Measurements from ENCODE around the gene PCGF2.
A peak's percentile ranks its signal among the peaks of the same experiment; 100 is the strongest.

Gene PCGF2

DNA sequence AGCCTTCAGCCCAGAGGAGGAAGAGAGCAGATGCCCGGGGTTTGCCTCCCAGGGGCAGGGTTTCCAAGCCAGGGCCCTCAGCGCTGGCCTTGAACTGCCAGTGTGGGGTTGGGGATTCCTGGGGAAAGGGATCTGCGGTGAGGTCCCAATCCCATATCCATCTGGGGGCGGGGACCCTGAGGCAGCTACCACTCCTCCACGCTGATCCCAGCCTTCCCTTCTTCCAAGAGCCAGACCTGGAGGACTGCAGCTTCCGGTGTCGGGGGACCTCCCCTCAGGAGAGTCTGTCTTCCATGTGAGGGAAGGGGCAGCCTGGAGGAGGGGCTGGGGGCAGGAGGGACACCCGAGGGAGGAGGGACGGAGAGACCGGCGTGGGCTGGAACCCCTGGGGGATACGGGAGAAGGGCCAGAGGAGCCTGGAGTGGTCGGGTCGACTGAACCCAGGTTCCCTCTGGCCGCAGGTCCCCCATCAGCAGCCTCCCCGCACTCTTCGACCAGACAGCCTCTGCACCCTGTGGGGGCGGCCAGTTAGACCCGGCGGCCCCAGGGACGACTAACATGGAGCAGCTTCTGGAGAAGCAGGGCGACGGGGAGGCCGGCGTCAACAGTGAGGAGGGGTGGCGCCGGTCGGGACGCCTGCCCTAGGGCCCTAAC, 28.7 kb downstream of the PCGF2 start:
- DNase-seq (ENCODE audit: low spot score), result no peak

DNA sequence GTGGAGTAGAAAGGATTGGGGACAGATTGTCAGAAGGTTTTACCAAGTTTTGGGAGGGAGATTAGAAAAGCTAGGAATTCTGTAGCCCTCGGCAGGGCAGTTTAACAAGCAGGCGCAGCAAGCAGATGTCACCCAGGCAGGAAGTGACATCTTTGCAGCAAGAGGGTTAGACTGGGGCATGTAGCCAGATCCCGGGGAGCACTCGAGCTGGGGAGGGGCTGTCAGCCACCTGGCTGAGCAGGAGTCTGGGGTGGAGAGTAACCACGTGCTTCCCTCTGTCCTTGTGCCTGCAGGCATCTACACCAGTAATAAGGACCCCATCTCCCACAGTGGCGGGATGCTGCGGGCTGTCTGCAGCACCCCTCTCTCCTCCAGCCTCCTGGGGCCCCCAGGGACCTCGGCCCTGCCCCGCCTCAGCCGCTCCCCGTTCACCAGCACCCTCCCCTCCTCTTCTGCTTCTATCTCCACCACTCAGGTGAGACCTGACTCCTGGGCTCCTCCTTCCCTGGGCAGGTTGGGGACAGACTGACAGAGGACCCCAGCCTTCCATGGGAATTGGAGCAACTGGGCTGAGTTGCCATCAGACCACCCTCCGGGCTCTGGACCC, 30.9 kb downstream of the PCGF2 start:
- no peak for DNase-seq (ENCODE audit: low spot score)

DNA sequence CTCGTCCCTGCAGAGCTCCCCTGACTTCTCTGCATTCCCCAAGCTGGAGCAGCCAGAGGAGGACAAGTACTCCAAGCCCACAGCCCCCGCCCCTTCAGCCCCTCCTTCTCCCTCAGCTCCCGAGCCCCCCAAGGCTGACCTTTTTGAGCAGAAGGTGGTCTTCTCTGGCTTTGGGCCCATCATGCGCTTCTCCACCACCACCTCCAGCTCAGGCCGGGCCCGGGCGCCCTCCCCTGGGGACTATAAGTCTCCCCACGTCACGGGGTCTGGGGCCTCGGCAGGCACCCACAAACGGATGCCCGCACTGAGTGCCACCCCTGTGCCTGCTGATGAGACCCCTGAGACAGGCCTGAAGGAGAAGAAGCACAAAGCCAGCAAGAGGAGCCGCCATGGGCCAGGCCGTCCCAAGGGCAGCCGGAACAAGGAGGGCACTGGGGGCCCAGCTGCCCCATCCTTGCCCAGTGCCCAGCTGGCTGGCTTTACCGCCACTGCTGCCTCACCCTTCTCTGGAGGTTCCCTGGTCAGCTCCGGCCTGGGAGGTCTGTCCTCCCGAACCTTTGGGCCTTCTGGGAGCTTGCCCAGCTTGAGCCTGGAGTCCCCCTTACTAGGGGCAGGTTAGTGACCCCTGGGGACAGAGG, 31.6 kb downstream of the PCGF2 start:
- DNase-seq (ENCODE audit: low spot score), result no peak

DNA sequence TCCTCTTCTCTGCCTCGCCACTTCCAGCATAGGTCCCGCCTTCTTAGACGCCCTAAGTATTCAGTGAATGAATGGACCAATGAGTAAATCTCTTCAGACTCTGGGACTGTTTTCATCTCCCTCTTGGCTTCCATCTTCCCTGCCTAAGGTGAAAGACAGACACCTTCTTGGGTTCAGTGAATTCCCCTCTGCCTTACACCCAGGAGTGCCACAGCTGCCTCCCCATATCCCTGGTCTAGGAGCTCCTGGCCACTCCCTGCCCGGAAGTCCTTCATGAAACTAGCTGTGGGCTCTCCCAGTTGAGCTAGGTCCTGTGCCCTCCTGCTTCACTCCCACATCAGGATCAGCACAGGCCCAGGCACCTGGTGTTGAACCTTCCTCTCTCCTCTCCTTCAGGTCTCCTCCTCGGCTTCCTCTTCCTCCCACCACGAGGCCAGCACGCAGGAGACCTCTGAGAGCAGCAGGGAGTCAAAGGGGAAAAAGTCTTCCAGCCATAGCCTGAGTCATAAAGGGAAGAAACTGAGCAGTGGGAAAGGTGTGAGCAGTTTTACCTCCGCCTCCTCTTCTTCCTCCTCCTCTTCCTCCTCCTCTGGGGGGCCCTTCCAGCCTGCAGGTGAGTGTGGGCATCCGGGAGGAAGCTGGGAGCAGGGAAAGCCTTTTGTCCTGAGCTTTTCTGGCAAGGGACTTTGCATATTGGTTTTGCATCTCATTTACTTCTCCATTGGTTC, 32.8 kb downstream of the PCGF2 start:
- no peak for DNase-seq (ENCODE audit: low spot score)

DNA sequence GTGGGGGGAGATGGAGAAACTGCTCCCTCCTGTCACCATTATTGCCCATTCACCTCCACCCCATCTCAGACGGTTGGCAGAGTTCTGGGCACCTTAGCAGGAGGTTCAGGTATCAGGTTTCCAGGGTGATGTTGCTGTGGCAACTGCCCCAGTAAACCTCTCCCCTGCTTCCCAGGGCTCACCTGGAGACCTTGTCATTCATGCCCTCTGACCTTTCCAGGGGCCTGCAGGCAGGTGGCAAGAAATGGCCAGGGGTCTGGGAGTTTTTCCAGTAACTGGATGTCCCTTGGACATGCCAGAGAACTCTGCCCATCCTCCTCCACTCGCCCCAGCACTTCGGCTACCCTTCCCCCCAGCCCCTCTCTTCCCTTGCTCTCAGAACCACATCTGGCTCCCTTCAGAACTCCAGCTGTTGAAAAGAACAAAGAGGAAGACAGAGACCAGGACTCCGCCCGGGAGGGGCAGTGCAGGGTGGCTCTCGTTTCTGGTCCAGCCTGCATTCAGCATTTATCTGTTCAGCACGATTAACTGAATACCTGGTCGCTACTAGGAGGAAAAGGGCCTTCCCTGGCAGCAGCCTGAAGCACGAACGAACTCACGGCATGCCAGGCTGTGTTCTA, 34.6 kb downstream of the PCGF2 start:
- no peak for DNase-seq (ENCODE audit: low spot score)

DNA sequence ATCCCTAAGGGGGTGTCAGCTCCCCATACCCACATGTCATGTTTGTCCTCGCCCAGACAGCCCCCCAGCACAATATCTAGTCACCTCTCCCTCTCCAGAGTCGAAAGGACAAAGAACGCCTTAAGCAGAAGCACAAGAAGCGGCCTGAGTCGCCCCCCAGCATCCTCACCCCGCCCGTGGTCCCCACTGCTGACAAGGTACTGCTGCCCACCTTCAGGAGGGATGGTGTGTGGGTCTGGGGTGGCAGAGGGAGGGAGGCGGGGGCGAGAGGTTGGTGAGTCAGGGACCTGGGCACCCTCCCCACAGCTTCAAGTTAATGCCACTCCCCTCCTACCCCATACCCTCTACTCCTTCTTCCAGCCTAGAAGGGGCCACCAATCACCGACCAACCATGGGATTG, 35.5 kb downstream of the PCGF2 start:
- no peak for DNase-seq (ENCODE audit: low spot score)

DNA sequence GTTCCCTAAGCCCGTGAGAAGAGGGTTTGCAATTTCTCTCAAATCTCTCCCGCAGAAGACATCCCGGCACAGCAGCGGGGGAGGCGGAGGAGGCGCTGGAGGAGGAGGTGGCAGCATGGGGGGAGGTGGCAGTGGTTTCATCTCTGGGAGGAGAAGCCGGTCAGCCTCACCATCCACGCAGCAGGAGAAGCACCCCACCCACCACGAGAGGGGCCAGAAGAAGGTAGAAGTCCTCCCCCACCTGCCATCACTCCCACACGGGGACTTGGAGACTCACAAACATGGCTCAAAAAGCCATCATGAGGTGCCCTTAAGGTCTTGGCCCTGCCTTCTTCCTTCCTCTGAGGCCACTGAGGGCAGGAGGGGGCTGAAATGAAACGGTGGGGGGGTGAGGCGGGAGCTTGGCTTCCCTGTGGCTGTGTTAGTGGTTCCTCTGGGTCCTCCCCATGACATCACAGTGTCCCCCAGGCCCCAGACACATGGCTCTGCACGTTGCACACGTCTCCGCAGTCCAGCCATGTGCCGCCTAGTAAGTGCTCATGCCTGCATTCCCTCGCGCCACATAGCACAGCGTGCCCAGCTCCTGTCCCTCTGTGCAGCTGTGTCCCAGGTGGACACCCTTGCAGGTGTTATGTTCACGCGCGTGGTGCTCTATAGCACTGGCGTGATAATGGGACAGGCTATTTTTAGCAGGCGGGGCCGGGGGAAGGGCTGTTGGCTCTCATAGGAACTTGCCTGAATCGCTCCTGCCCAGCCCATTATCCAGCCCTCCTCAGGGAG, 36.2 kb downstream of the PCGF2 start:
- no peak for DNase-seq (ENCODE audit: low spot score)

DNA sequence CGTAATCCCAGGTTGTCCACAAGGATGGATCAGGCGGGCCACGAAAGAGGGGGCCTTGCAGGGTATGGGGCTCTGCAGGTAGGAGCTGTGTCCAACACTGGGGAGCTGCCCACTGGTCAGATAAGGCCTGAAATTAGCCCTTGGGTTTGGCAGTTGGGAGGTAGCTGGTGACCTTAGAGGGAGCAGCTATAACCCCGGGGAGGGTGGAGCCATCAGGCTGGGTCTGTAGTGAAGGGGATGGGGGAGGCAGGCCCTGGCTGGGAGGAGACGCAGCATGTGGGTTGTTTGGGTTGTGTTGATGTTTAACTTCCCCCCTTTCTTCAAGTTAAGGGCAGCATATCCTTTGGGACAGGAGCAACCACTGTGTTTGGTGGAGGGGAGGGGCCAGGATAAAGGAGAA, 37.2 kb downstream of the PCGF2 start:
- no peak for DNase-seq (ENCODE audit: low spot score)

DNA sequence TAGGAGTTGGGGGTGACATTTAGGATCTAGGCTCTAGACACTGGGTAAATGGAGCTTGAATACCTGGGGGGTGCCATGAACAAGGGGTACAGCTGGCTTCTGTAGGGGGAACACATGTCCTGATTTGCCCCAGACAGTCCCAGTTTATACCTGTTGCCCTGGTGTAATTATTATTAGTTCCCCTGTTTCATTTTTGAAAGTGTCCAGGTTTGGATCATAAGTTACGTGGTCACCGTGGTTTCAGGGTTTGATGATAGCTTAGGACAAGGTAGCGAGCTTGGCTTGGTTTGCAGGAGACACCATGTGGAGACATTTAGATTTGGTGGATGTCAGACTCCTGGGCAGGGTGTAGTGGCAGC, 37.6 kb downstream of the PCGF2 start:
- DNase-seq (ENCODE audit: low spot score), result no peak

DNA sequence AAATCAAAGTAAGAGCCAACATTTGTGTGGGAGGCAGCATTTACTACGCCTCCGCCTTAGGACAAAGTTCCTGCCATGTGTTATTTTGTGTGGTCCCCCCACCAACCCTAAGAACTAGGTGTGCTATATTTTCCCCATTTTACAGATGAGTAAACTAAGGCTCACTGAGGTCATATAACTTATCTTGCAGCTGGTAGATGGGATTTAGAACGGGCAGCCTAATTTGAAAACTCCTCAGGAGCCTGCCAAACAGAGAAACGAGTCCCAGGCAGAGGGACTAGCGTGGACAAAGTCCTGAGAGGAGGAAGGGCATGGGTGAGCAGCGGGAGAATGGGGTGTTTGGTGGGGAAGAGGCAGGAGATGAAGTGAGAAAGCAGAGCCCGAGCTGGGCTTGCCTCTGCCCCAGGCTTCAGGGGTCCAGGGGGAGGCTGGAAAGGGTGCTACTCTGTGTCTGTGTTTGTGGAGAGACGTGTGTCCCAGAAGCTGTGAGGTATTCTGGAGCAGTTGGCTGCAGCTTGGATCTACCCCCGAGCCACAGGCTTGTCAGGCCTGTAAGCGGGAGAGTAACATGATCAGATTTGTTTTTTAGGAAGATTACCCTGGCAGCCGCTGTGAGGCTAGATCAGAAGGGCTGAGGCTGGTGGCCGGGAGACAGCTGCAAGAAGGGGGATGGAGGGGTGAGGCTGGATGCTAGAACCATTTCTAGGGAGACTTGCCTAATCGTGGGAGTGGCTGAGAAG, 38.1 kb downstream of the PCGF2 start:
- DNase-seq (ENCODE audit: low spot score), result no peak

DNA sequence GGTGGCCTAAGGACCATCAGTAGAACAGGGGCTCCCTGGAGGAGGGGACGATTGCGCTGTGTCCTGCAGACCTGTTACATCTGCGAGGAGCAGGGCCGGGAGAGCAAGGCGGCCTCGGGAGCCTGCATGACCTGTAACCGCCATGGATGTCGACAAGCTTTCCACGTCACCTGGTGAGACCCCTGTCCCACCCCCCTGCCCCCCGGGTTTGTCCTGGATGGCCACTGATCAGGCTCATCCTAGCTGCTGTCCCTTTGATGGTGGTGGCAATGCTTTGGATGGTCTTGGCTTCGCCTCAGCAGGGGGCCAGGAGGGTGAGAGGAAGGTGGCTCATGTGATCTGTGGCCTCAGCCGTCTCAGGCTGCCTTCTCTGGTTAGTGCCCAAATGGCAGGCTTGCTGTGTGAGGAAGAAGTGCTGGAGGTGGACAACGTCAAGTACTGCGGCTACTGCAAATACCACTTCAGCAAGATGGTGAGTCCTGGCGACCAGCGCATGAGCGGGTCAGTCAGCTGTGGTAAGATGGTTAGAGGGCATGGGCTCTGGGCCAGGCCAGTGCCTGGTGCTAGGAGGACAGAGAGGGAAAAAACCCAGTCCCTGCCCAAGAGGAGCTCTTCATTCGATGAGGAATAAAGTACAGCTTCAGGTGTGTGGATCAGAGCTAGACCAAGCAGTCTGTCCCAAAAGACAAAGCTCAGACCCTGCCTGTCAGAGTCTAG, 38.9 kb downstream of the PCGF2 start:
- DNase-seq (ENCODE audit: low spot score), result no peak

DNA sequence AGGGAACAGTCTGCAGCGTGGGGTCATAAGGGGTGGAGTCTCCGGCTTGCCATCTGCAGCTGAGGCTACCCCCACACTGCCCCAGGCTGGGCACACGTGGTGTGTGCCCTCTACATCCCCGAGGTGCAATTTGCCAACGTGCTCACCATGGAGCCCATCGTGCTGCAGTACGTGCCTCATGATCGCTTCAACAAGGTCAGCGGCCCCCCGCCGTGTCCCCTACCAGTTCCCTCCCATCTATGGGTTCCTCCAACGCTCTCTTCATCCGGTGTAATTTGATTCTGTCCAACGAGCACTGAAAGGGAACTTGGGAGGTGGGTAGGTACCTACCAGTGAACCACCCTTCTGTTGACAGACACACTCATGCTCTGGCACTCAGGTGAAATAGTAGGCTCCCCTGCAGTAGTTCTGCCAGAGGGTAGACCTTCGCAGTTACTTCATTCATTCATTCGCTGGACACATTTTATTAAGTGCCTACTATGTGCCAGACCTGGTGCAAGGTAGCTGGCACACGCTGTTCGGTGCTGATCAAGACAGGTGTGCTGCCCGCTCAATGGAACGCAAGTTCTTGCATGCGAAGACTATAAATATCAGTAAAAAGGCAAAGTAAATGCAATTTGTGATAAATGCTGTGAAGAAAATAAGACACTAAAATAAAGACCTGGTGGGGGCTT, 40.3 kb downstream of the PCGF2 start:
- no peak for DNase-seq (ENCODE audit: low spot score)

DNA sequence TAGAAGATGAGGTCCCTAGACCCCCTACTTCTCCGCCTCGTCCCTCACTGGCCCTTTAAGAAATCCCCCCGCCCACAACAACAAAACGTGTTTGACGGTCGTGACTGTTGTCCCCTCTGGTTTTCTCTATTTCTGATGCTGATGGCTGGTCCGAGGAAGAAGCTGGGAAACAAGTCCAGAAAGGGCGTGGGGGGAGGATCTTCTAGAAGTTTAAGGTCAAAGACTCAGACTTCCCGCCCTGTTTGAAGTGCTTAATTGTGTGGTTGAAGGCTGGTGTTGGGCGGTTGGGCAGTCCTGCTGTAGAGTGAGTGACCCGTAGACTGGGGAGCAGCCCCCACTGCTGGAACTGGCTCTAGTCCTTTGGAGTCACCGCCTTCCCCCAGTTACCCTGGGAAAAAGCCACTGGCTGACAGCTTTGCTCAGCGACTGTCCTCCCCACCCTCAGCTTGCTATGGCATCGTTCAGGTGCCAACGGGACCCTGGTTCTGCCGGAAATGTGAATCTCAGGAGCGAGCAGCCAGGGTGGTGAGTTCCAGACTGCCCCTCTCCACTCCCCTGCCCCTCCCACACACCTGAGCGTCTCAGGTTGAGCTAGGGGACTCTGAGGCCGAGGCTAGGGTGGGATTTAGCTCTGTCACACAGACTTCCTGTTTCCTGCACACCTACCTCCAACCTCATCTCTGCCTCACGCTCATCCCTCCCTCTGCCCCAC, 41.5 kb downstream of the PCGF2 start:
- DNase-seq (ENCODE audit: low spot score), result no peak

DNA sequence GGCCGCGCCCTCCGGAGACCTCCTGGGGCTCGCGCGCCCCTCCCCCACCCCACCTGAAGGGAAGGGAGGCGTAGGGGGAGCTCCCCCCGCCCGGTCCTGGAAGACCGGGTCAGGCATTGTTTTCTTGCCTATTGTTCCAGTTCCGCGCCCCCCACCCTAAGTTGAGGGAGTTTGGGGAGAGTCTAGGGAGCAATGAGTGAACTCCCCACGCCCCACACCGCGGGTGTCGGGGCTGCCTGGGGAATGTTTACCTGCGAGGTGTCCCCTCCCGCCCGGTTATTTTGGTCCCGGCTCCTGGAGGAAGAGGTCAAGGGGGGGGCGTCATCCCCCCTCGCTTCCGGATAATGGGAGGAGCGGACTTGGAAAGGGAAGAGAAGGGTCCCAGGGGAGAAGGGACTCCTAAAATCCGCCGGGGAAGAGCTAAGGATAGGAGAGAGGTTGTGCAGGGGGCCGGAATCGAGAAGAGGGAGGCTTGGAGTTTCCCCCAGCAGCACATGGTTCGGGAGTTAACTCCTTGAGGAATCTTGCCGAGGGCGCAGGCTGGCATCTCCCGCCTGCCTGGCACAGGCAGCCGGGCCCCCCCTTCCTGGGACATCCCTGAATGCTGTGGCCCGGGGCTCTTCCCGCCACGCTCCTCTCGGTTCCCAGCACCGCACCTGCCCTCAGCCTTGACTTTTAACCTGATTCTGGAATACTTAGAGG, 42.2 kb downstream of the PCGF2 start:
- DNase-seq (ENCODE audit: low spot score), result no peak

DNA sequence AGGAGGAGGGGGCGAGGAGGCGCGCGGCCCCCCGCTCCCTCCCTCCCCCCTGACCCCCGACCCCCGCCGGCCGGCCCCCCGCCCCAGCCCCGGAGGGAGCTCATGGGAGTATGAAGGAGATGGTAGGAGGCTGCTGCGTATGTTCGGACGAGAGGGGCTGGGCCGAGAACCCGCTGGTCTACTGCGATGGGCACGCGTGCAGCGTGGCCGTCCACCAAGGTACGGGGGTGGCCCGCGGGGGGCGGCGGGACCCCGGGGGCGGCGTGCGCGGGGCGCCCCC, 42.7 kb downstream of the PCGF2 start:
- DNase-seq (ENCODE audit: low spot score), result no peak

DNA sequence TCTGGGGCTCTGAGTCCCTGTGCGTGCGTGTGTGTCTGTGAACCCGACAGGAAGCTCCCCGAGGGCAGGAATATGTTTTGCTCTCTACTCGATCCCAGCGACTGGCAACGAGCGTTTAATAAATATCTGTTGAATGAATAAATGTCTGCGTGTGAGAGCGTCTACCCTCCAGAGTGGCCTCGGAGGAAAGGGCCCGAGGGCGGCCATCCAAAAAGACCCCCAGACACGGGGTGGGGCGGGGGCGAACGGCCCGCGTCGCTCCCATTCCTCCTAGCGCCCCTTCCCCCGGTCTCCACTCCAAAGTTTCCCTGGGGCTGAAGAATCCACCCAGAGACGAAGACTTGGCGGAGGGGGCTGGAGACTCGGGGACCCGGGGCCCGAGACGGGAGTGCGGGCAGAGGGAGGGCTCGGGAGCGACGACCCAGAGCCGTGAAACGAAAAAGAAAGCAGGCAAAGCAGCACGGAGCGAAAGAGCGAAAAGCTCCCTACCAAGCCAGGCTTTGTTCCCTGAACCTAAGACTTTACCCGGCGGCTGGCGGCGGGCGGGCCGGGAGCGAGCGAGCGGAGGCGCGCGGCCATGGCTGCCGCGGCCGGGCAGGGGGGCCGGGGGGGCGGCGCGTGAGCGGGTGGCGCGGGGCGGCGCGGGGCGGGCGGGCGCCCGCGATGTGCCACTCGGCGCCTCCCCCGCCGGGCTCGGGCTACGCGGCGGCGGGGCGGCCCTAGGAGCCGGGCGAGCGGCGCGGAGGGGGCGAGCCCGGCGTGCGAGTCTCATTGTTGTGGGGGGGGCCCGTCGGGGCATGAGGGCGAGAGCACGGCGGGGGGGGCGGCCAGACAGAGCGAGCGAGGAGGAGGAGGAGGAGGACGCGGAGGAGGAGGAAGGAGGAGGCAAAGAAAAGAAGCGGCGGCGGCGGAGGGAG, 43.3 kb downstream of the PCGF2 start, which contains the start of gene MLLT6:
TSS of gene MLLT6 (plus strand) at position 668 of the 917 bp plus-strand sequence. CDS start 360 bp downstream, outside the sequence.
- peak; percentile 75 for DNase-seq (ENCODE audit: low spot score)

DNA sequence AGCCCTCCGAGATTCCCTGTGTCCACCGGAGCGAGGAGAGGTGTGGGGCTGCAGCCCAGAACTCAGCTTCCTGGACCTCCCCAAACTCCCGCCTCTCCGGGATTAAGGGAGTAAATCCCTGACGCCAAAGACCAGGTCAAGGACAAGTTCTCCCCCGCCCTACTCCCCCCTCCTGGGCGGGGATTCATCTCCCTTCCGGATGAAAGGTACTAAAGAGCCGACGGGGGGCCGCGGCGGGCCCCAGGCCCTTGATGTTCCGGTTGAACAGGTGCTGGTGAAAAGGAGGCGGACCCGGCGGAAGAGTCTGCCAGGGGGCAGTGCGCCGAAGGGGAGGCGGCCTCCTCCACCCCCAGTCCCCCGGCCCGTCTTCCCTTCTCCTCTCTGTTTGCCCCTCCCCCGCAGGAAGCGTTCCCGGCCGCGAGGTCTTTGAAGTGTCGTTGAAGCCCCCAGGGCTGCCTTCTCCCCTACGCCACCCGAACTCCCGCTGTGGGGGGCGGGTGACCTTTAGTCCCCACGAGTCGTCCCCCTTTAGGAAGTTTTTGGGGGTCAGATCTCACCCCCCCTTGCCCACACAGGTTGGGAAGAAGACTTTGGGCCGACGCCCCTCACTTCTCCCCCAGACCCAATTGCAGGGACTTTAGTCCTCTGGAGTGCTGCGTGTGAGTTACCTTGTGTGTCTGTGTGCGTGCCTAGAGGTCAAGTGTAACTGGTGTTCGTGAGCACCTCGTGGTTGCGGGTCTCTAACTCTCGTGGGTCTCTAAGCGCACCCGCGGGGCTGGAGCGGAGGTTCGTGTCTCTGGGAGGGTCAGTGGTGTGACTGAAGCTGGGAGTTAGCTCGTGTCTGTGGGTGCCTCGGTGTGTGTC, 44.2 kb downstream of the PCGF2 start:
- peak; percentile 80 for DNase-seq (ENCODE audit: low spot score)

All from CD4-positive, alpha-beta T cell treated with Interleukin-6 at 100 ng/mL for 8 hours (primary cell).